Measurements from ENCODE around the gene DSG1. TPM values are rescaled to one million over a fixed set of nuclear protein-coding genes. Genes with fewer than 3 reads are reported as not detected.

DSG1 gene
- not detected in 2 replicates for total RNA-seq (ENCODE audit: low replicate concordance)

- TF ChIP-seq, protein P1, sequence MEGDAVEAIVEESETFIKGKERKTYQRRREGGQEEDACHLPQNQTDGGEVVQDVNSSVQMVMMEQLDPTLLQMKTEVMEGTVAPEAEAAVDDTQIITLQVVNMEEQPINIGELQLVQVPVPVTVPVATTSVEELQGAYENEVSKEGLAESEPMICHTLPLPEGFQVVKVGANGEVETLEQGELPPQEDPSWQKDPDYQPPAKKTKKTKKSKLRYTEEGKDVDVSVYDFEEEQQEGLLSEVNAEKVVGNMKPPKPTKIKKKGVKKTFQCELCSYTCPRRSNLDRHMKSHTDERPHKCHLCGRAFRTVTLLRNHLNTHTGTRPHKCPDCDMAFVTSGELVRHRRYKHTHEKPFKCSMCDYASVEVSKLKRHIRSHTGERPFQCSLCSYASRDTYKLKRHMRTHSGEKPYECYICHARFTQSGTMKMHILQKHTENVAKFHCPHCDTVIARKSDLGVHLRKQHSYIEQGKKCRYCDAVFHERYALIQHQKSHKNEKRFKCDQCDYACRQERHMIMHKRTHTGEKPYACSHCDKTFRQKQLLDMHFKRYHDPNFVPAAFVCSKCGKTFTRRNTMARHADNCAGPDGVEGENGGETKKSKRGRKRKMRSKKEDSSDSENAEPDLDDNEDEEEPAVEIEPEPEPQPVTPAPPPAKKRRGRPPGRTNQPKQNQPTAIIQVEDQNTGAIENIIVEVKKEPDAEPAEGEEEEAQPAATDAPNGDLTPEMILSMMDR (IDR thresholded peaks at IDR 0.05; ENCODE audit: insufficient read depth, low read length): no peak
- no peak within 1 kb of the TSS for H3K4me3 ChIP-seq (ENCODE audit: low read depth, low read length)
- DNase-seq (ENCODE audit: low read depth): no peak
Observed at GRCh38 chr18:31317860-31318259, at the start of gene DSG1. TSS of gene DSG1 (plus strand) at chr18:31318160. CDS start at chr18:31318301, 141 bp downstream.

DNA sequence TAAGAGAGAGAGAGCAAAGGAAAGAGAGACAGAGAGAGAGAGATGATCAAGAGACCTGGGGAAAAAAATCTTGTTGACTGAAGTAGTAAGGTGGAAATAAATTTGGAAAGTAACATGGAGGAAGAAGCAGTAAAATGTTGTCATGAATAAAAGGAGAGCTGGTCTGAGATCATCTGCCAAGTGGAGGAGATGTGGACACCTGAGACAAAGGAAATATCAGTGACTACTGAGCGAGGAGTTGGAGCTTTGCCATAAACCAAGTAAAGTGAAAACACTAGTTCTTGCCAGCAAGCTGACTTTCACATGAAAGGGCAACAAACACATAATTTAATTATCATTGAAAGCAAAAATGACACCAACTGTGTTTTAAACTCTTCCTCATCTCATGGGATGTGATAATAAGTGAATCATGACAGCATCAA lies 49.0 kb upstream of the DSG1 start:
- DNase-seq (ENCODE audit: low read depth): no peak
- no peak overlapping the region for H3K4me3 ChIP-seq (ENCODE audit: low read depth, low read length)
- TF ChIP-seq, protein P1 (IDR thresholded peaks at IDR 0.05; ENCODE audit: insufficient read depth, low read length): no peak

DNA sequence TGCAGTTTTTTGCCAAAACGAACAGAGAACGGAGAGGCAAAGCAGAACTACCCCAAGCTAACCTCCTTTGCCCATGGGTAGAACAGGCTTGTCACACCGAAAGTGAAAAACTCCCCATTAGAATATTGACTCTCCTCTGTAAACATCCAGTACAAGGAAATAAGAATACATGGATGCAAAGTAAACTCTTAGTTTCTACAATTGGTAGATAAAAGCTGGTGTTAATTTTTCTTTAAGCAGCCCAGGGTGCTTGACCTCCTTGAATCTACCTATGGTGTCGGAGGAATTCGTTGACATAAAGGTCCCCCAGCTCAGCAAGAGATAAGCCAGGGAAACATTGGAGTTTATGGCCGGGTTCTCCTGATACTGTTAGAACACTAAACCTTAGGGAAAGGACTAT lies 48.4 kb upstream of the DSG1 start:
- TF ChIP-seq, protein P1 (IDR thresholded peaks at IDR 0.05; ENCODE audit: insufficient read depth, low read length): no peak
- DNase-seq (ENCODE audit: low read depth): no peak
- no peak overlapping the region for H3K4me3 ChIP-seq (ENCODE audit: low read depth, low read length)

DNA sequence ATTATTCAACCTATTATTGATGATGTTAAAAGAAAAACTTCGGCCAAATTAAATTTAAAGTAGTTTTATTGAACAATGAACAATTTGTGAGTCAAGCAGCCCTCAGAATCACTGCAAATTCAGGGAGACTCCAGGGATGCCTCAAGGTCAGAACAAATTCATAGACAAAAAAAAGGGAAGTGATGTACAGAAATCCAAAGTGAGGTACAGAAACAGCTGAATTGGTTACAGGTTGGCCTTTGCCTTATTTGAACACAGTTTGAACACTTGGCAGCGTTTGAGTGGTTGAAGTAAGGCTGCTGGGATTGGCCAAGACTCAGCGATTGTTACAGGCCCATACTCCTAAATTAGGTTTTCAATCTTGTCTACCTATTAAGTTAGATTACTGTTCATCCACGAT lies 47.4 kb upstream of the DSG1 start:
- TF ChIP-seq, protein P1 (IDR thresholded peaks at IDR 0.05; ENCODE audit: insufficient read depth, low read length): no peak
- no peak overlapping the region for H3K4me3 ChIP-seq (ENCODE audit: low read depth, low read length)
- DNase-seq (ENCODE audit: low read depth): no peak

DNA sequence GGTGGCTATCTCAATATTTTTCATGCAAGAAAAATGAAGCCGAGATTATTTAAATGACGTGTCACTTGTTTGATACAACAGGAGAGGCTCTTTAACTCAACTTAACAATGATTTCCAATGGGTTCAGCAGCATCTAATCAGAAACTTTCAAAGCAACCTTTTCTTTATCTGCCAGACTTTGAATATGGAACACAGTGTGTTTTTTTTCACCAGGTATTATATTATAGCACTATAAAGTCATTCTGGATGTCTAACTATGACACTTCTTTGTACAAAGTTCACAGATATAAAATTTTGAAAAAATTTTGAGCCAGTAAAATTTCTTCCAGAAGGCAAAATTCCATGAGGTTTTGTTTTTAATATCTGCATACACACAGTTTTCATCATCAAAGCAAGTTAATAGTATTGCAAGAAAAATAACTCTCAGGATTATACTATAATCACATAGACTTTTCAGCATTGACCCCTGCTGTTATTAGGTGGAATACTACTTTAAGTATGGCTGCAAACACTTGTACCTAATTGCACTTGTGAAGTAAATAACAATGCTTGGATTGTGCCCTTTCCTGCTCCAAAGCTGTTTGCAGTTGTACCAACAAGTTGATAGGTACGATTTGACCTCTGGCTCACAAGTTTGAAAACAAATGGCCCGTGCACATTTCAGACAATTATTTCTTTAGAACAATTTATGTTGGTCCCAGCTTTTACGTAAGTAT lies 44.0 kb upstream of the DSG1 start:
- TF ChIP-seq, protein P1 (IDR thresholded peaks at IDR 0.05; ENCODE audit: insufficient read depth, low read length): no peak
- no peak for DNase-seq (ENCODE audit: low read depth)
- no peak overlapping the region for H3K4me3 ChIP-seq (ENCODE audit: low read depth, low read length)

- DNase-seq (ENCODE audit: low read depth): no peak
Observed at GRCh38 chr18:31274931-31275330, 43.0 kb upstream of the DSG1 start.

More at GRCh38 chr18:31274931-31275330, 43.0 kb upstream of the DSG1 start:
- H3K4me3 ChIP-seq (ENCODE audit: low read depth, low read length): no peak overlapping the region
- TF ChIP-seq, protein P1 (IDR thresholded peaks at IDR 0.05; ENCODE audit: insufficient read depth, low read length): no peak
